CD14-positive monocyte (primary cell): ENCODE measurements around the gene CD38. TPM values are rescaled to one million over a fixed set of nuclear protein-coding genes. Genes with fewer than 3 reads are reported as not detected.

Source experiments
- DNase-seq, 3 donors: peaks; one replicate each; pipeline ENCODE4 v3.0.0-alpha.2; 2011 to 2022
- H2AFZ ChIP-seq: 2 replicates; pipeline ENCODE4 v1.6.0; 2012; ENCODE audit warnings: mild to moderate bottlenecking, low read depth, low read length, inconsistent platforms; ENCODE audit not compliant: insufficient read depth, poor library complexity, severe bottlenecking
- H3K27ac ChIP-seq, 2 donors: 1 replicate in 1 of 2; 2 replicates in 1 of 2; pipeline ENCODE4 v1.5.1; 2012 to 2013; ENCODE audit warnings: low read length in 2 of 2, control low read depth in 1 of 2, inconsistent platforms in 1 of 2, low read depth in 1 of 2, mild to moderate bottlenecking in 1 of 2
- H3K27me3 ChIP-seq, 2 donors: one replicate each; pipeline versions ENCODE4 v1.6.0 to v1.6.1; 2011 to 2013; ENCODE audit warnings: low read length in 2 of 2; ENCODE audit not compliant: control insufficient read depth in 2 of 2, insufficient read depth in 2 of 2
- H3K36me3 ChIP-seq, 2 donors: replicated peaks in 1 of 2; 1 replicate in 1 of 2; 2 replicates in 1 of 2; pipeline versions ENCODE4 v1.5.1 to v1.6.1; 2012 to 2013; ENCODE audit warnings: low read length in 2 of 2, control low read depth in 1 of 2, inconsistent platforms in 1 of 2, mild to moderate bottlenecking in 1 of 2; ENCODE audit not compliant: insufficient read depth in 2 of 2, control insufficient read depth in 1 of 2
- H3K4me1 ChIP-seq, 2 donors: 1 replicate in 1 of 2; 2 replicates in 1 of 2; pipeline versions ENCODE4 v1.5.1 to v1.6.1; 2012 to 2013; ENCODE audit warnings: low read length in 2 of 2, control low read depth in 1 of 2, inconsistent platforms in 1 of 2, mild to moderate bottlenecking in 1 of 2, moderate library complexity in 1 of 2; ENCODE audit not compliant: insufficient read depth in 2 of 2, control insufficient read depth in 1 of 2
- H3K4me2 ChIP-seq: replicated peaks from 2 replicates; pipeline ENCODE3; 2012; ENCODE audit warnings: low read length, moderate library complexity, mild to moderate bottlenecking; ENCODE audit not compliant: poor library complexity, severe bottlenecking; ENCODE audit errors: extremely low read depth
- H3K4me3 ChIP-seq, 3 experiments: fragments of 200-600 bp in 1 of 3; sonication (generic) in 1 of 3; replicated peaks in 1 of 3; 1 replicate in 2 of 3; 2 replicates in 1 of 3; pipeline ENCODE4 v1.5.1; 2011 to 2013; ENCODE audit warnings: low read length in 3 of 3, mild to moderate bottlenecking in 3 of 3, control low read depth in 2 of 3, low read depth in 2 of 3, inconsistent platforms in 1 of 3, moderate library complexity in 1 of 3
- H3K79me2 ChIP-seq: 2 replicates; pipeline ENCODE4 v1.6.0; 2012; ENCODE audit warnings: mild to moderate bottlenecking, control low read depth, inconsistent platforms, low read length, moderate library complexity; ENCODE audit not compliant: insufficient read depth
- H3K9ac ChIP-seq: 2 replicates; pipeline ENCODE4 v1.6.0; 2017; ENCODE audit warnings: low read length, mild to moderate bottlenecking; ENCODE audit not compliant: insufficient read depth, poor library complexity, severe bottlenecking
- H3K9me3 ChIP-seq, 2 donors: replicated peaks in 1 of 2; 1 replicate in 1 of 2; 2 replicates in 1 of 2; pipeline versions ENCODE4 v1.5.1 to v1.6.1; 2012 to 2013; ENCODE audit warnings: low read length in 2 of 2, control low read depth in 1 of 2; ENCODE audit not compliant: control insufficient read depth in 1 of 2, insufficient read depth in 1 of 2
- H4K20me1 ChIP-seq: 2 replicates; pipeline ENCODE4 v1.6.0; 2012; ENCODE audit warnings: mild to moderate bottlenecking, low read length, control low read depth, moderate library complexity; ENCODE audit not compliant: insufficient read depth
- H3K27ac Mint-ChIP-seq, 7 donors: one replicate each; pipeline ENCODE4 v1.8.0; 2020; ENCODE audit warnings: mild to moderate bottlenecking in 7 of 7, mixed read lengths in 7 of 7, moderate library complexity in 6 of 7, inconsistent platforms in 2 of 7
- H3K27me3 Mint-ChIP-seq, 3 donors: one replicate each; pipeline ENCODE4 v1.8.0; 2021 to 2022; ENCODE audit warnings: low read depth in 3 of 3, mild to moderate bottlenecking in 3 of 3, mixed read lengths in 3 of 3, moderate library complexity in 3 of 3, inconsistent platforms in 1 of 3
- H3K36me3 Mint-ChIP-seq, 2 donors: one replicate each; pipeline ENCODE4 v1.8.0; 2020; ENCODE audit warnings: mixed read lengths in 2 of 2, inconsistent platforms in 1 of 2, mild to moderate bottlenecking in 1 of 2
- H3K4me1 Mint-ChIP-seq: one replicate; pipeline ENCODE4 v1.8.0; 2020; ENCODE audit warnings: mild to moderate bottlenecking, mixed read lengths
- H3K4me3 Mint-ChIP-seq, 2 donors: one replicate each; pipeline ENCODE4 v1.8.0; 2020; ENCODE audit warnings: mild to moderate bottlenecking in 2 of 2, mixed read lengths in 2 of 2, moderate library complexity in 1 of 2
- H3K9me3 Mint-ChIP-seq, 7 donors: one replicate each; pipeline ENCODE4 v1.8.0; 2020 to 2022; ENCODE audit warnings: mixed read lengths in 7 of 7, mild to moderate bottlenecking in 6 of 7, moderate library complexity in 6 of 7, inconsistent platforms in 2 of 7
- WGBS: methylation state at CpG from one replicate; pipeline ENCODE4 v1.1.5; 2013; ENCODE audit warnings: missing lambda C conversion rate; ENCODE audit not compliant: insufficient coverage; 5-methylcytosine and 5-hydroxymethylcytosine counted together
- intact Hi-C, 2 donors: fragments of 100-400 bp; cut with micrococcal nuclease; formaldehyde crosslinking; loops; one replicate each; pipeline versions ENCODE4 v1.15.0 to v1.15.1; 2023
- polyA plus RNA-seq, 3 donors: library from polyadenylated mRNA; depleted of rRNA in 1 of 3; unstranded in 2 of 3; stranded (reverse) in 1 of 3; fragments of 300-500 nt in 2 of 3; fragments of >200 nt in 1 of 3; fragmentation: Illumina TruSeq in 2 of 3; gene quantifications; 1 replicate in 2 of 3; 2 replicates in 1 of 3; pipeline ENCODE4 v1.2.3, GENCODE V29; 2012 to 2021
- TF ChIP-seq, protein P1 (sequence below): fragments of 200-600 bp; IDR thresholded peaks from one replicate; pipeline ENCODE4 v1.8.0; 2022; ENCODE audit warnings: antibody characterized with exemption, mild to moderate bottlenecking

Gene CD38
- polyA plus RNA-seq, 3 donors = 2.3 to 4.4 (median 3.0) TPM

DNA sequence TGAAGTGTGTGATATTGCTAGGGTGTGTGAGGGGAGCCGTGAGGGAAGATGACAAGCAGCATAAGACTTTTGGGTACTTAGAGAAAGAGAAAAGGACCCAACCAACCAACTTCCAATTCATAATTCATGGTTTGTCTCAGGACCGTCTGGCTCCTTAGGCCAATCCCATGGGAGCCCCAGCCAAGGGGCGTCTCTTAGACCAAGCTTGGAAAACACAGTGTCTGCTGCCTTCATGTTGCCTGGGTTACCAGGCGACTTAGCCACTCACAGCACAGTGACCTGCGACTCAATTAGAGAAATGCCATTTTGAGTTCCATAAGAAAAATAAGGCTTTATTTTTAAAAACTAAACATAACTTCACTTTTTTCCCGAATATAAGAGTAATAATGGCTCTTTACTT, 42.6 kb upstream of the CD38 start:
- H3K9ac ChIP-seq = no peak overlapping the region
- H3K4me1 Mint-ChIP-seq = peaks cover 18% of the 10 kb centered on the region
- no peak for DNase-seq
- H3K4me3 ChIP-seq = no peak overlapping the region
- H3K27ac Mint-ChIP-seq = peak overlapping the region in 2 of 7 donors; percentile 64 to 74
- H3K36me3 ChIP-seq = peaks cover 43 to 96% of the 10 kb centered on the region in 2 donors
- peaks cover 37% of the 10 kb centered on the region for H4K20me1 ChIP-seq
- H3K27me3 Mint-ChIP-seq = no peaks in the 10 kb centered on the region
- peaks cover 85 to 96% of the 10 kb centered on the region in 2 donors for H3K36me3 Mint-ChIP-seq
- 50% methylated on average over 2 of the region's 6 CpGs for WGBS
- no peak overlapping the region for H3K4me3 Mint-ChIP-seq
- no peaks in the 10 kb centered on the region for H3K27me3 ChIP-seq
- H2AFZ ChIP-seq = no peak overlapping the region
- intact Hi-C loops = no loop called here
- peaks cover 3 to 5% of the 10 kb centered on the region in 2 donors for H3K9me3 ChIP-seq
- no peak overlapping the region for H3K4me2 ChIP-seq
- H3K9me3 Mint-ChIP-seq = peaks cover 10 to 17% (median 14%) of the 10 kb centered on the region in 7 donors
- peaks cover 4% of the 10 kb centered on the region for H3K79me2 ChIP-seq
- TF ChIP-seq, protein P1, sequence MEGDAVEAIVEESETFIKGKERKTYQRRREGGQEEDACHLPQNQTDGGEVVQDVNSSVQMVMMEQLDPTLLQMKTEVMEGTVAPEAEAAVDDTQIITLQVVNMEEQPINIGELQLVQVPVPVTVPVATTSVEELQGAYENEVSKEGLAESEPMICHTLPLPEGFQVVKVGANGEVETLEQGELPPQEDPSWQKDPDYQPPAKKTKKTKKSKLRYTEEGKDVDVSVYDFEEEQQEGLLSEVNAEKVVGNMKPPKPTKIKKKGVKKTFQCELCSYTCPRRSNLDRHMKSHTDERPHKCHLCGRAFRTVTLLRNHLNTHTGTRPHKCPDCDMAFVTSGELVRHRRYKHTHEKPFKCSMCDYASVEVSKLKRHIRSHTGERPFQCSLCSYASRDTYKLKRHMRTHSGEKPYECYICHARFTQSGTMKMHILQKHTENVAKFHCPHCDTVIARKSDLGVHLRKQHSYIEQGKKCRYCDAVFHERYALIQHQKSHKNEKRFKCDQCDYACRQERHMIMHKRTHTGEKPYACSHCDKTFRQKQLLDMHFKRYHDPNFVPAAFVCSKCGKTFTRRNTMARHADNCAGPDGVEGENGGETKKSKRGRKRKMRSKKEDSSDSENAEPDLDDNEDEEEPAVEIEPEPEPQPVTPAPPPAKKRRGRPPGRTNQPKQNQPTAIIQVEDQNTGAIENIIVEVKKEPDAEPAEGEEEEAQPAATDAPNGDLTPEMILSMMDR = no peak
- H3K27ac ChIP-seq = no peak overlapping the region
- peaks cover 0 to 4% of the 10 kb centered on the region in 2 donors for H3K4me1 ChIP-seq

DNA sequence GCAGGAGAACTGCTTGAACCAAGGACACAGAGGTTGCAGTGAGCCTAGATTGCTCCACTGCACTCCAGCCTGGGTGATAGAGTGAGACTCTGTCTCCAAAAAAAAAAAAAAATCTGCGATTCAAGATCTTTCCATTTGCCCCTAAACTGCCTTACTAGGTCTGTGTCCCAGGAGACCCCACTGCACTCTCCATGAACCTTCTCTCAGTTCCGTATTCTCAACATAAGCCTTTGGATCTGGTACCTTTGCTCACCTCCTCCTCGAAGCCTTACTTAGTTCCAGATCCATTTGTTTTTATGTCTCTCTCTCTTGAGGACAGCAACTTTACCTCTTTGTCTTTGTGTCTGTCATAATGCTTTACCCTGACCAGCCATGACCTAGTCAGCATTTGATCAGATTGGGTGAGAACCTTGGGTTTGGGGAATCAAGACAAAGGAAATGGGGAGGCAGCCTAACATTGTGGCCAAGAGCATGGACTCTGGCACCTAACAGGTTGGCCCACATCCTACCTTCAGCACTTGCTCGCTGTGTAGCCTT, 41.5 kb upstream of the CD38 start:
- 94% methylated on average over 2 of the region's 4 CpGs for WGBS
- no peak for DNase-seq
- intact Hi-C loops = no loop called here
- no peak overlapping the region for H2AFZ ChIP-seq
- Mint-ChIP-seq H3K36me3 (peaks cover 79 to 92% of the 10 kb centered on the region in 2 donors), H3K9me3 (peaks cover 10 to 24% (median 16%) of the 10 kb centered on the region in 7 donors), H3K27me3 (no peaks in the 10 kb centered on the region), H3K4me1 (peaks cover 18% of the 10 kb centered on the region), H3K27ac (no peak overlapping the region), H3K4me3 (no peak overlapping the region)
- peaks cover 2% of the 10 kb centered on the region for H3K79me2 ChIP-seq
- H3K4me1 ChIP-seq = peaks cover 0 to 4% of the 10 kb centered on the region in 2 donors
- no peak overlapping the region for H3K9ac ChIP-seq
- TF ChIP-seq, protein P1 = no peak
- H3K4me3 ChIP-seq = no peak overlapping the region
- peaks cover 27% of the 10 kb centered on the region for H4K20me1 ChIP-seq
- no peak overlapping the region for H3K4me2 ChIP-seq
- H3K27ac ChIP-seq = no peak overlapping the region
- H3K27me3 ChIP-seq = no peaks in the 10 kb centered on the region
- peaks cover 33 to 96% of the 10 kb centered on the region in 2 donors for H3K36me3 ChIP-seq
- H3K9me3 ChIP-seq = peaks cover 10 to 12% of the 10 kb centered on the region in 2 donors
